Natural killer cell (primary cell): ENCODE results near the gene SLC17A1. TPM values are rescaled to one million over a fixed set of nuclear protein-coding genes. Genes with fewer than 3 reads are reported as not detected.

Experiments
- ATAC-seq, 3 donors: fragments of 150-1000 bp in 2 of 3; fragments of 200-7000 bp in 1 of 3; cut with Tn5 transposase; 1 replicate in 1 of 3; 2 replicates in 2 of 3; pipeline ENCODE4 v1.10.0; 2021; ENCODE audit warnings: mild to moderate bottlenecking in 2 of 3, moderate library complexity in 2 of 3
- DNase-seq, 2 donors: peaks; one replicate each; pipeline versions ENCODE4 v3.0.0 to v3.0.0-alpha.2; 2013 to 2021; ENCODE audit warnings: mixed read lengths in 1 of 2
- H3K27ac ChIP-seq: one replicate; pipeline ENCODE4 v1.5.1; 2013; ENCODE audit warnings: mild to moderate bottlenecking, low read length
- H3K27me3 ChIP-seq: one replicate; pipeline ENCODE4 v1.6.1; 2013; ENCODE audit warnings: low read length; ENCODE audit not compliant: control insufficient read depth, insufficient read depth
- H3K36me3 ChIP-seq: one replicate; pipeline ENCODE4 v1.6.1; 2013; ENCODE audit warnings: low read length; ENCODE audit not compliant: control insufficient read depth, insufficient read depth
- H3K4me1 ChIP-seq: one replicate; pipeline ENCODE4 v1.6.1; 2013; ENCODE audit warnings: low read length; ENCODE audit not compliant: control insufficient read depth, insufficient read depth
- H3K4me3 ChIP-seq: one replicate; pipeline ENCODE4 v1.5.1; 2013; ENCODE audit warnings: low read length
- H3K9me3 ChIP-seq: one replicate; pipeline ENCODE4 v1.6.1; 2013; ENCODE audit warnings: low read length; ENCODE audit not compliant: control insufficient read depth, insufficient read depth
- H3K27ac Mint-ChIP-seq, 2 donors: one replicate each; pipeline ENCODE4 v1.8.0; 2022; ENCODE audit warnings: mild to moderate bottlenecking in 2 of 2, mixed read lengths in 2 of 2, moderate library complexity in 1 of 2
- H3K27me3 Mint-ChIP-seq, 2 donors: one replicate each; pipeline ENCODE4 v1.8.0; 2022; ENCODE audit warnings: low read depth in 2 of 2, mixed read lengths in 2 of 2
- H3K36me3 Mint-ChIP-seq: one replicate; pipeline ENCODE4 v1.8.0; 2022; ENCODE audit warnings: mixed read lengths
- H3K4me1 Mint-ChIP-seq, 2 donors: one replicate each; pipeline ENCODE4 v1.8.0; 2022; ENCODE audit warnings: mixed read lengths in 2 of 2
- H3K4me3 Mint-ChIP-seq: one replicate; pipeline ENCODE4 v1.8.0; 2022; ENCODE audit warnings: mild to moderate bottlenecking, moderate library complexity, mixed read lengths
- H3K9me3 Mint-ChIP-seq, 2 donors: one replicate each; pipeline ENCODE4 v1.8.0; 2022; ENCODE audit warnings: mixed read lengths in 2 of 2
- WGBS: methylation state at CpG from one replicate; pipeline ENCODE4 v1.1.7; 2013; ENCODE audit warnings: missing lambda C conversion rate; ENCODE audit not compliant: insufficient coverage; 5-methylcytosine and 5-hydroxymethylcytosine counted together
- intact Hi-C: fragments of 100-400 bp; cut with micrococcal nuclease; formaldehyde crosslinking; loops from one replicate; pipeline ENCODE4 v1.14.2; 2022
- total RNA-seq, 4 donors: library from RNA; stranded (reverse); fragments of 120-200 nt in 1 of 4; gene quantifications; one replicate each; pipeline versions ENCODE4 v1.2.3 to v1.2.4, GENCODE V29; 2013 to 2022
- TF ChIP-seq, protein P1 (sequence below): fragments of 200-600 bp; IDR thresholded peaks from one replicate; pipeline ENCODE4 v1.8.0; 2022; ENCODE audit warnings: antibody characterized with exemption

SLC17A1 gene, protein sequence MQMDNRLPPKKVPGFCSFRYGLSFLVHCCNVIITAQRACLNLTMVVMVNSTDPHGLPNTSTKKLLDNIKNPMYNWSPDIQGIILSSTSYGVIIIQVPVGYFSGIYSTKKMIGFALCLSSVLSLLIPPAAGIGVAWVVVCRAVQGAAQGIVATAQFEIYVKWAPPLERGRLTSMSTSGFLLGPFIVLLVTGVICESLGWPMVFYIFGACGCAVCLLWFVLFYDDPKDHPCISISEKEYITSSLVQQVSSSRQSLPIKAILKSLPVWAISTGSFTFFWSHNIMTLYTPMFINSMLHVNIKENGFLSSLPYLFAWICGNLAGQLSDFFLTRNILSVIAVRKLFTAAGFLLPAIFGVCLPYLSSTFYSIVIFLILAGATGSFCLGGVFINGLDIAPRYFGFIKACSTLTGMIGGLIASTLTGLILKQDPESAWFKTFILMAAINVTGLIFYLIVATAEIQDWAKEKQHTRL
- total RNA-seq = under 1 TPM; 0.27 to 0.71 (median 0.50) TPM
- total RNA-seq (2013) = 0.07 TPM

DNA sequence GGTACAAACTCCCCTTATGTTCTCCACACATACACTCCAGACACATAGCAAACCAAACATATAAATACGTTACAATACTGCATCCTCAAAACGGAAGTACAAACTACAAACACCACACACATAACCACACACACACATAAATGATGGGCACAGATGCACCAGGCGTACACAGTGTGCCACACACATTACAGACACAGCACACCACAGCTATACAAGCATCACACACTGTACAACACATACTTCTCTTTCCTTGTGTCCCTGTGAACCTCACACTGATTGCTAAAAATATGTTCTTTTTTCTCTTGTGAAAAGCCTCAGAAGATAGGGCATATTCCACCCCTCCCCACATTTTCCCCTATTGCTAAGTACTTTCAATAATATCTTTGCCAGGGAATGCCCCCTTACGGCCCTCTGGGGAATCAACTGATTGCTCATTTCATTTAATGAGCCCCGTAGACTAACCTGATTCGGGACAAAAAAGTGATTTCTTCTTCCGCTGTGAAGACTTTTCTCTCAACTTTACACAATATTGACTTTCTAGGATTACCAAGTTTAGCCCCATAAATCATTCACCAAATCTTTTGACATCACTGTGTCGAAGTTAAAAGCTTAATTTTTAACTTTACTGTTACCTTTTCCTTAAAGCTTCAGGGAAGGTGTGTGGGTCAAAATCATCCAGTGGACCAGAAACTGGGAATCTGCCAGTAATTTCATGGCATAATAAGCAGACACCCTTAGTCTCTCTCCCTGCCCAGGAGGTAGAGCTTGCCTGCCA, at the start of gene SLC17A1:
TSS of gene SLC17A1 (minus strand) at position 521 of the 775 bp plus-strand sequence. CDS start 1,495 bp downstream, outside the sequence.
- Histone ChIP-seq H3K9me3 (no peaks in the 10 kb centered on the region), H3K27me3 (no peaks in the 10 kb centered on the region), H3K4me1 (no peaks in the 10 kb centered on the region), H3K36me3 (no peaks in the 10 kb centered on the region), H3K4me3 (no peak within 1 kb of the TSS), H3K27ac (no peak within 1 kb of the TSS)
- H3K9me3 Mint-ChIP-seq = no peaks in the 10 kb centered on the region
- no peak within 1 kb of the TSS for H3K4me3 Mint-ChIP-seq
- ATAC-seq (no peak), DNase-seq (no peak)
- no peak within 1 kb of the TSS for H3K27ac Mint-ChIP-seq
- WGBS = 87% methylated on average over 8 of the region's 8 CpGs
- intact Hi-C loops = no loop called here
- no peaks in the 10 kb centered on the region for H3K36me3 Mint-ChIP-seq
- peaks cover 10 to 23% of the 10 kb centered on the region in 2 donors for H3K27me3 Mint-ChIP-seq
- H3K4me1 Mint-ChIP-seq = no peaks in the 10 kb centered on the region
- TF ChIP-seq, protein P1, sequence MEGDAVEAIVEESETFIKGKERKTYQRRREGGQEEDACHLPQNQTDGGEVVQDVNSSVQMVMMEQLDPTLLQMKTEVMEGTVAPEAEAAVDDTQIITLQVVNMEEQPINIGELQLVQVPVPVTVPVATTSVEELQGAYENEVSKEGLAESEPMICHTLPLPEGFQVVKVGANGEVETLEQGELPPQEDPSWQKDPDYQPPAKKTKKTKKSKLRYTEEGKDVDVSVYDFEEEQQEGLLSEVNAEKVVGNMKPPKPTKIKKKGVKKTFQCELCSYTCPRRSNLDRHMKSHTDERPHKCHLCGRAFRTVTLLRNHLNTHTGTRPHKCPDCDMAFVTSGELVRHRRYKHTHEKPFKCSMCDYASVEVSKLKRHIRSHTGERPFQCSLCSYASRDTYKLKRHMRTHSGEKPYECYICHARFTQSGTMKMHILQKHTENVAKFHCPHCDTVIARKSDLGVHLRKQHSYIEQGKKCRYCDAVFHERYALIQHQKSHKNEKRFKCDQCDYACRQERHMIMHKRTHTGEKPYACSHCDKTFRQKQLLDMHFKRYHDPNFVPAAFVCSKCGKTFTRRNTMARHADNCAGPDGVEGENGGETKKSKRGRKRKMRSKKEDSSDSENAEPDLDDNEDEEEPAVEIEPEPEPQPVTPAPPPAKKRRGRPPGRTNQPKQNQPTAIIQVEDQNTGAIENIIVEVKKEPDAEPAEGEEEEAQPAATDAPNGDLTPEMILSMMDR = no peak

DNA sequence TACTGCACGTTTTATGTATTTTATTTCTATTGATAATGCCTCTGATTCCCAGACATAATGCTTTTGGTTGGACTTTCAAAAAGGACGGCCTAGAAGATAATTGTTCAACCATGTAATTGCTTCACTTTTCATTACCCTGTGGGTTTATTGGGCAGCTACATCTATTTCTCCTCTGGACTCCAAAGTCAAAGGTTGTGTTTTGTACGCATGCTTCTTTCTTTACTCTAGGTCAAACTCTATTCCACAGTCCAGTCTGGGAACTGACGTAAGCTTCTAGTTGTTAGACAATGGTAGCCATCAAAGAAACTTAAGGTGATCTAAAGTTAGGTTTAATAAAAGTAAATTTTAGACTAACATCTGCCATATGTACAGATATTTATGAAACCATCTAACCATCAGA, 48.7 kb upstream of the SLC17A1 start:
- Histone ChIP-seq H3K4me3 (no peak overlapping the region), H3K27me3 (no peaks in the 10 kb centered on the region), H3K36me3 (no peaks in the 10 kb centered on the region), H3K4me1 (no peaks in the 10 kb centered on the region), H3K27ac (no peak overlapping the region), H3K9me3 (no peaks in the 10 kb centered on the region)
- intact Hi-C loops = no loop called here
- Mint-ChIP-seq H3K27ac (no peak overlapping the region), H3K9me3 (no peaks in the 10 kb centered on the region), H3K4me3 (no peak overlapping the region), H3K4me1 (peaks cover 10 to 11% of the 10 kb centered on the region in 2 donors), H3K27me3 (peaks cover 0 to 3% of the 10 kb centered on the region in 2 donors), H3K36me3 (no peaks in the 10 kb centered on the region)
- 89% methylated on average over 3 of the region's 4 CpGs for WGBS
- ATAC-seq = no peak
- TF ChIP-seq, protein P1 = no peak
- DNase-seq = no peak

DNA sequence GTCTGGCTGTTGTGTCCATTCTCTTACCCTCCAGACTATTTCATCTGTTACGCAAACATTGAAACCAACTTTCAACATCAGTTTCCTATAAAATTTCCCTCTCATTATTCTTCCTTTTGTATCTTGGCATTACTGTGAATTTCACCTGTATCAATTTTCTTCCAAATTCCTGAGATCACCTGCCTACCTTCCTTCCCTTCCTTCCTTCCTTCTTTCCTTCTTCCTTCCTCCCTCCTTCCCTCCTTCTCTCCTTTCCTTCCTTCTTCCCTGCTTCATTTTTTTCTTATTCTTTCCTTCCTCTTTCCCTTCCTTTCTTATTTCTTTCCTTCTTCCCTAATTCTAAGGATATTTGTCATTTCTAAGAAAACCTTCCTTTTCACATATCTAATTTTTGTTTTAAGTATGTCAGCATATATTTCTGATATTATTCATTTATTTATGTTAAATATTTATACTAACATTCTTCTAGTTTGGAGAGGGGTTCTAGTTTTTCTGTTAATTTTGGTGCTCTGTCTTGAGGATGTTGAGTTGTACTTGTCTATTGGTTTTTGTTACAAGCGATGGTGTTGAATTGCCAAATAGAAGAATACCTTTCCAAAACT, 47.0 kb upstream of the SLC17A1 start:
- ATAC-seq = no peak
- H3K27ac Mint-ChIP-seq = no peak overlapping the region
- intact Hi-C loops = no loop called here
- peaks cover 0 to 3% of the 10 kb centered on the region in 2 donors for H3K27me3 Mint-ChIP-seq
- 94% methylated on average over 1 of the region's 2 CpGs for WGBS
- H3K27me3 ChIP-seq = no peaks in the 10 kb centered on the region
- no peak overlapping the region for H3K27ac ChIP-seq
- no peaks in the 10 kb centered on the region for H3K36me3 ChIP-seq
- no peak for DNase-seq
- TF ChIP-seq, protein P1 = no peak
- no peak overlapping the region for H3K4me3 ChIP-seq
- H3K4me1 ChIP-seq = no peaks in the 10 kb centered on the region
- no peaks in the 10 kb centered on the region for H3K9me3 Mint-ChIP-seq
- peaks cover 22 to 24% of the 10 kb centered on the region in 2 donors for H3K4me1 Mint-ChIP-seq
- no peaks in the 10 kb centered on the region for H3K36me3 Mint-ChIP-seq
- no peak overlapping the region for H3K4me3 Mint-ChIP-seq
- no peaks in the 10 kb centered on the region for H3K9me3 ChIP-seq
